ENCODE results near the gene EPHA7. TPM values are rescaled to one million over a fixed set of nuclear protein-coding genes. Genes with fewer than 3 reads are reported as not detected.

EPHA7 gene
- total RNA-seq, 1 donor from 2014 or later = 1.5 TPM

DNA sequence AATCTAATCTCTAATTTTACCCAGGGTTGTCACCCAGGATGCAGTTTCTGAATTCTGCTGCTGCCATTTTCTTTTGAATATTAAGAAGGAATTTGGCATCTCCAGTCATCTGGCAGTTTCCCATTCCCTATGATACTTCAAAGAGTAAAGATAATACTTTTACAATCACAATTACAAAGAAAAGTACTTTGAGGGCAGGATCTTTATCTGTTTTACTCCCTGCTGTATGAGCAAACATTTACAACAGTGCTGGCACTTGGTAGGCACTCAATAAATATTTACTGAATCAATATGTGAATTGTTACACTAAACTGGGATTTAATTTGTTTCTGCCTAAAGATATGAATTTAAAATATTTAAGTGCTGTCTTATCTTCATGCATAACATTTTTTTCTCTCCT is 224.9 kb downstream of the EPHA7 start:
- intact Hi-C loops (cut with micrococcal nuclease) = no loop called here
- ATAC-seq (no peak), DNase-seq (no peak)

DNA sequence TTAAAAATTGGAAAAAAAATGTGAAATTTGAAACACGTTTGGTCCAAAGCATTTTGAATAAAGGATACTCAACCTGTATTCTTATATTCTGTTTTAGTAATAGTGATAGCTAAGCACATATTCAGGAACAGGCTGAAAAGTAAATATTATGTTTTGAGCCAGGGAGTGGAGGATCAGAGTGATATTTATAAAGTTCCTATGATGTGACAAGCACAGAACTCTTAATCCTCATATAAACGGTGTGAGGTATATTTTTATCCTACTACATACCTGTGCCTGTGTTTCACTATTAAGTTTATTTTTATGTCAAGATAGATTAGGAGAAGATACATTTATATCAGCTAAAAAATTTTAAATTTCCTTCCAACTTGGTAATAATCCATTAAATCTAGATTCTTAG is 225.5 kb downstream of the EPHA7 start:
- intact Hi-C loops (cut with micrococcal nuclease) = no loop called here
- ATAC-seq (no peak), DNase-seq (no peak)

Data from left ventricle myocardium superior (tissue), 1 donor.